ENCODE measurements around the gene ATAD3B.
"Not testable (repeated sequence)": the region's sequence is repeated elsewhere in the genome, so short reads cannot be mapped to it uniquely, and the experiment has no call there.

The ATAD3B gene

DNA sequence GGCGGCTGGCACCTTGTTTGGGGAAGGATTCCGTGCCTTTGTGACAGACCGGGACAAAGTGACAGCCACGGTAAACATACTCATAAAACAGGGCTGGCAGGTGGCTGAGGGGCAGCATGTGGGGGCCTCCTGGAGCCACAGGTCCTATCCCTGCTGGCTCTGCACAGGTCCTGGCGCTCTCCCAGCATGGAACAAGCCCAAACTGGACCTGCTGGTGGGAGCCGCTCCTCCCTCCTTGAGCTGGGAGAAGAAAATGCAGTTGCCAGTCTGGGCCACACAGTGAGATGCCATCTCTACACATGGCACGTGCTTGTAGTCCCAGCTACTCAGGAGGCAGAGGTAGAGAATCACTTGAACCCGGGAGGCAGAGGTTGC is 19.2 kb upstream of the ATAD3B start:
- not testable (repeated sequence) for DNase-seq (ENCODE audit: low spot score)

DNA sequence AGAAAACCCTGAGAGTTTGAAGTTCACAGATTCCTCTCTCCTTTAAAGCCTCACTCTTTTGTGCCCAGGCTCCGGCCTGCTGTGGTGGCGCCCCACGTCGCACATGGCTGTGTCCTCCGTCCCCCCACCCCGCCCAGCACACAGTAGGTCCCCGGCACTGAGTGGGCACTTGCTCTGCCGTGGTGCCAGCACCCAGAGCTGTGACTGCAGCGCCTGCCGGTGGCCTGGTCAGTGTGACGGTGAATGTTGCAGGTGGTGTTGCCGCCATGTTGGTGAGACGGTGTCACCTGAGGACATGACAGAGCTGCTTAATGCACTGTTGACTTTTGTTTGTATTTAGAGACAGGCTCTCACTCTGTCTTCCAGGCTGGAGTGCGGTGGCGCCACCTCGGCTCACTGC is 18.7 kb upstream of the ATAD3B start:
- DNase-seq (ENCODE audit: low spot score) = no peak

DNA sequence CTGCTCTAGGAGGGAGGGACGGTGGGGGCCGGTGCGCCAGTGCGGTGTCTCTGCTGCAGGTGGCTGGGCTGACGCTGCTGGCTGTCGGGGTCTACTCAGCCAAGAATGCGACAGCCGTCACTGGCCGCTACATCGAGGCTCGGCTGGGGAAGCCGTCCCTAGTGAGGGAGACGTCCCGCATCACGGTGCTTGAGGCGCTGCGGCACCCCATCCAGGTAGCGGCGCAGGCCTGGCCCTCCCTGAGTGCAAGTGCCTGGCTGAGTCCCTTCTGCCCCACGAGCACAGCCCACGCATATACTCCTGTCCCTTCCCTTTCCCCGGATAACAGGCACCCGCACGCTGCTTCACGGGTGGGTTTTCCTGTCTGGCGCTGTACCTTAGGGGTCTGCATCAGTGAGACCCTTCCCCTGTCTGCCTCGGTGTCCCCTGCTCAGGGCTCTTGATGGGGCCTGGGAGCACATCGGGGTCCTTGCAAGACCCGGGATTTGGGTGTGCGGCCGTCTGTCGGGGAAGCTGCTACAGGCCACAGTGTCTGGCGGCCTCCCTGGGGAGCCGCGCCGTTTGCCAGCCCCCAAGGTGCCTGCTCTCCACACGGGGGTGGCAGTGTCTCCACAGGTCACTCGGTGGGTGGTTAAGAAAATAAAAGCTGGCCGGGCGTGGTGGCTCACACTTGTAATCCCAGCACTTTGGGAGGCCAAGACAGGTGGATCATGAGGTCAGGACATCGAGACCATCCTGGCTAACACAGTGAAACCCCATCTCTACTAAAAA is 17.1 kb upstream of the ATAD3B start:
- DNase-seq (ENCODE audit: low spot score) = not testable (repeated sequence)

DNA sequence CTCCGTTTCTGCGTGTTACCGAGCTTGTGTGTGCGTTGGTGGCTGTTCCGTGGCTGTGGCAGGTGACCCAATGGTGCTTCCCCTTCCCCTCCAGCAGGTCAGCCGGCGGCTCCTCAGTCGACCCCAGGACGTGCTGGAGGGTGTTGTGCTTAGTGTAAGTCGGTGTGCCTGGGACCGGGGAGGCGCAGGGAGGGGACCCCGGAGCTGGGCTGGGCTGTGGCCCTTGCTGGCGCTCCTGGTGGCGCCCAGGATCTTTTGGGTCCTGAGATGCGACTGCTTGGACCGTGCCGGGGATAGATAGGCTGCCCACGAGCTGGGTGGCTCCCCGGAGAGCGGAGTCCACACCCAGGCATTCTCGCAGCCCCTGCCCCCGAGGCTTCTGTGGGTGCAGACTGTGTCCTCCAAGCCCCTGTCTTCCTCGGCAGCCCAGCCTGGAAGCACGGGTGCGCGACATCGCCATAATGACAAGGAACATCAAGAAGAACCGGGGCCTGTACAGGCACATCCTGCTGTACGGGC is 16.1 kb upstream of the ATAD3B start:
- no peak for DNase-seq (ENCODE audit: low spot score)

DNA sequence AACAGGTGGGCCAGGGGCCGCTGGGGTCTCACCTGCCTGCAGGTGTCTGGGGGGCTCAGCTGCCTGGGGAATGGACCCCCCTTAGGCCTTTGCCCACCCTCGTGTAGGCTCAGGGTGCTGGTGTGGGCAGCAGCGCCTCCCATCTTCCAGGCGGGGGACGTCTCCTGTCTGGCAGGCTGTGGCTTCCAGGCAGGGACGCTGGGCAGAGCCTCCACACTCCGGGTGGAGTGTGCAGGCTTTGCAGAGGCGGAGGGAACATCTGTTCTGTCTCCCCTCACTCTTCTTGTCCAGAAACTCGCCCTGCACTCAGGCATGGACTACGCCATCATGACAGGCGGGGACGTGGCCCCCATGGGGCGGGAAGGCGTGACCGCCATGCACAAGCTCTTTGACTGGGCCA is 15.6 kb upstream of the ATAD3B start:
- not testable (repeated sequence) for DNase-seq (ENCODE audit: low spot score)

DNA sequence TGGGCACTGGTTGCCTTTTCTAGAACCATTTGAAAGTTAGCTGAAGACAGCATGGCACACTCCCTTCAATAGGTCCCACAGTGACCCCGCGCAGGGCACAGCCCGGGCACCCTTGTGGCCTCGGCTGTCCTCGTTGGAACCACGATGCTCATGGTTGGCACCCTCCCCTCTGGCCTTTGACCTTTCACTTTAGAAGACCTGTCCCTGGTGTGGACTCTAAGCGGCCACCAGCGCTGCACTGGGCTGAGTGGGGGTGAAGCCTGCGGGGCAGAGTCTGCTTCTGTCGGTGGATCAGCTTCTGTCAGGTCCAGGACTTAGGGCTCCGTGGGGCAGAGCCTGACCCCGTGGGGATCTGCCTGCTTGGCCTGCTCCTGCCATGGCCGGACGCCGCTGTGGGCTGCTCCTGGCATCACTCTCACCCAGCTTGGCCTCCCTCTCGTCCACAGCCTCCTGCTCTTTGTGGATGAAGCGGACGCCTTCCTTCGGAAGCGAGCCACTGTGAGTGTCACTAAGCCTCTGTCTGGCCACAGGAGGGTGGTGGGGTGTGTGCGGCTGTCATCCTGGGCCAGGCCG is 14.8 kb upstream of the ATAD3B start:
- DNase-seq (ENCODE audit: low spot score) = not testable (repeated sequence)

DNA sequence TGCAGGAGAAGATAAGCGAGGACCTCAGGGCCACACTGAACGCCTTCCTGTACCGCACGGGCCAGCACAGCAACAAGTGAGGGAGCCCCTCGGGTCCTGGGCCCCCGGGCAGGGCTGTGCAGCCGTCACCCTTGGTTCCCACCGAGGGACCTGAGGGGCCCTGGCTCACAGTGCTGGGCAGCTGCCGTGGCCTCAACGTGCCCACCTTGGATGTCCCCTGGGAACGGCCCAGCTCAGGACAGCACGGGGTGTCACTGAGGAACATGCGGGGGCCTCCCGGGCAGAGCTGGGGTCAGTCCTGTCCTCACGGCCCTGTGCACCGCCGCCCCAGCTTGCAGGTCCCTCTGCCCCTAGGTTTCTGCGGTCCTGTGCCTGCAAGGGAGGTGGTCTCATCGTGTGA is 12.4 kb upstream of the ATAD3B start:
- DNase-seq (ENCODE audit: low spot score) = not testable (repeated sequence)

DNA sequence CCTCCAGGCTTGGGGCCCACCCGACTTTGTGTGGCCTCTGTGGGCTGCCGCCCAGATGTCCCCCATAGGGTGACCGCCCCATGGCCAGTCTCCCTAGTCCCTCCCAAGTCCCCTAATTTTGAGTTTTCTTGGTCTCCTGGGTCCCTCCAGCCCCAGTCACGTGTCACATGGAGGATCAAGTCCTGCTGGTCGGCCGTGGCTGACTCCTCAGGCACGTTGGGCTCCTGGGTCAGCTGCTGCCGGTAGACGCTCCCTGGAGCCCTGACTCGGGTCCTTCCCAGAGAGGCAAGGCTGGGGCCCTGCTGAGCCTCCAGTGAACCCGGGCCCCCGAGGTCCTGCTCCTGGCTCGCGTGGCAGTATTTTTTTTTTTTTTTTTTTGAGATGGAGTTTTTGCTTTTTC is 11.9 kb upstream of the ATAD3B start:
- not testable (repeated sequence) for DNase-seq (ENCODE audit: low spot score)

DNA sequence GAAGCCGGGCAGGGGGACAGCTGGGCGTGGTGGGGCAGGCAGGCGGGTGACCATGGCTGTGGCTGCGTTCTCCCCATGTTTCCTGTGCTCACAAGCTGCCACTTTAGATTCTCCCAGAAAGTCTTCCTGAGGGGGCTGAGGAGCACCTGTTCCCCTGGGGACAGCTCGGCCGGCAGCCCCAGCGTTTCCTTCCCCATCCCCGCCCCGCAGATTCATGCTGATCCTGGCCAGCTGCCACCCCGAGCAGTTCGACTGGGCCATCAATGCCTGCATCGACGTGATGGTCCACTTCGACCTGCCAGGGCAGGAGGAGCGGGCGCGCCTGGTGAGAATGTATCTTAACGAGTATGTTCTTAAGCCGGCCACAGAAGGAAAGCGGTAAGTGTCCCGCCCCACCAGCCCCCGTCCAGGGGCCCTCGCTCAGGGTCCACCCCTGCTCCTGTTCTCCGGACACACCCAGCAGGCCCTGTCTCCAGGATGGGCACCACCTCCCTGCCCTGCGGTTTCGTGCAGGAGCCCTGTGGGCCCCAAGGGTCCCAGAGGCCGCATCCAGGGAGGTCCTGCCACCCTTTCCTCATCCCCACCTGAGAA is 10.9 kb upstream of the ATAD3B start:
- no peak for DNase-seq (ENCODE audit: low spot score)

DNA sequence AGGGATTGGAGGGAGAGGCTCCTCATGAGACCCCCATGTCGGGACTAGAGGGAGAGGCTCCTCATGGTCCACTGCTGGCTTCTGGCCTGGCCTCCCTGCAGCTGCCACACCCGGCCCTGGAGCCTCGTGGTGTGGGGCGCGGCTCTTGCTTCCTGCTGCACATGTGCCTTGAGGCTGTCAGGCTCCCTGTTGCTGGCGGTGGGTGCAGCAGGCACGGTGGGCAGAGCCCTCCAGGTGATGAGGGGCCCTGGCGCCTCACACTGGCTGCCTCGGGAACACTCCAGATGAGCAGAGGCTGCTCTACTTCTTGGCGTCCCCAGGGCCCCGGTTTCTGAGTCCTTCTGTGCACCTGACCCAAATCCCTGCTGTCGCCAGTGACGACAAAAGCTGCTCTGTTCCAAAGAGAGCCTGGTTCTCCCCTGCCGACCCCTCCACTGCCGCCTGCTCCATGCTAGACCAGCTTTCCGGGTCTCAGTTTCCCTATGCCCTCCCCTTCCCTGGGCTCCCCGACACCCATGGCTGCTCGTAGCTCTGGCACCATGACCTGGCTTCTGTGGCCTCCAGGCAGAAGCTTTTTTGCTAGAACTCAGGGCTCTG is 9.7 kb upstream of the ATAD3B start:
- no peak for DNase-seq (ENCODE audit: low spot score)

DNA sequence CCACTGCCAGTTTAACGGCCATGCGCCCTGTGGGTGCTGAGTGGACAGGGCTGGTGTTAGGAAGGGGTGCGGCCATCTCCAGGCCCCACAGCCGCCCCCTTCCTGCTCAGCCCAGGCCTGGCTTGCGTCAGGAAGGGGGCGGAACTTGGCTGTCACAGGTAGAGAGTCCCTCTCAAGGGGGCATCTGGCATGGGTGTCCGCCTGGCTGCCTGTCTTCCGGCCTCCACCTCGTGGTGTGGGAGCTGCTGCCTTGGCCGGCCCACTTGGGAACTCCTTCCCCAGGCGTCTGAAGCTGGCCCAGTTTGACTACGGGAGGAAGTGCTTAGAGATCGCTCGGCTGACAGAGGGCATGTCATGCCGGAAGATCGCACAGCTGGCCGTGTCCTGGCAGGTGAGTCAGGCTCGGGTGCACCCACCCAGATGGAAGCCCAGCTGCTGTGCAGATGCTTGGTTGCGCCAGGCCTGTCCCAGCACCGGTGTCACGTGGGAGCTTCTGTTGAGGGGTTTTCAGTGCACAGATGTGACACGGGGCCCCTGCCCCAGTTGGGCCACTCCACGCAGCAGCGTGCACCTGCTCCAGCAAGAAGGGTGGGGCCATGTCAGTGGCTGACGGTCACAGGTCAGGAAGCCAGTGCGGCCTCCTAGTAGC is 9.1 kb upstream of the ATAD3B start:
- DNase-seq (ENCODE audit: low spot score) = peak; percentile 80

DNA sequence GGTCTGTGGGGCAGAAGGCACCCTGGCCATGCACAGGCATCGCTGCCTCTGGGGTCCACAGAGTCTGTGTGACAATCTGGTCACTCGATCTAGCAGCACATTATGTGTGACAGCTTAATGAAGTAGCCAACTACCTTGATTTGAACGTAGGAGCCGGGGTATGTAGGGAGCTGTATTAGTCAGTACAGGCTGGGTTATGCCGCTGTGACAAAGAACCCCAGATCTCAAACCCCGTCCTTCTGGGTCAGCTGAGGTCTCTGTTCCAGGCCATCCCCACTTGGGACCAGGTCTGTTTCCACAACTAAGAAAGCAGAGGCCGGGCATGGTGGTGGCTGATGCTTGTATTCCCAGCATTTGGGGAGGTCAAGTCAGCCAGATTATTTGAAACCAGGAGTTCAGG is 8.3 kb upstream of the ATAD3B start:
- DNase-seq (ENCODE audit: low spot score) = no peak

DNA sequence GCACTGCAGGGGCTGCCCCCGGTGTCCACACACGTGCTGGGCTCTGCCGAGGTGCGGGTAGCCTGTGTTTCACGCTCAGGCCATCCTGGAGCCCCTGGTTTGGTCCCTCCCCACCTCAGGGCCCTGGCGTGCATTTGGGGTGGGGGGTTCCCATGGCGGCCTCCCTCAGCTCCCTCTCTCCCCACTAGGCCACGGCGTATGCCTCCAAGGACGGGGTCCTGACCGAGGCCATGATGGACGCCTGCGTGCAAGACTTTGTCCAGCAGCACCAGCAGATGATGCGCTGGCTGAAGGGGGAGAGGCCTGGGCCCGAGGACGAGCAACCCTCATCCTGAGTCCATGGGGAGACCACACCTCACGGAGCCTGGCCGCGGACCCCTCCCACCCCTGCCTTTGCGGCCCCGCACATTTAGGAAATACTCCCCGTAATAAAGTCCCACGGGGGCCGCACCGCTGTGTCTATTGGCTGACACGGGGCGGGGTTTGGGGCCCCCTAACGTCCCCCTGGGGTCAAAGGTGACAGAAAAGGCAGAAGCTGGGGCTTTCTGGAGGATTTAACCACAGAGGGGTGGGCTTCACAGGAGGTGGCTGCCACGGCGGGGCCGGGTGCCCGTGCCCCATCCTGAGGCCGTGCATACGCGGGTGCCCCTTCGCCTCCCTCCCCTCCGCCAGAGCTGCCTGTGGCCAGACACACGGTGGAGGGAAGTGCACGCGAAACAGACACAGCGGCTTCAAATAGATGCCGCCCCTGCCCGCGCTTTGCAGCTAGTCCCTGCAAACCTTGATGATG is 3.2 kb upstream of the ATAD3B start:
- not testable (repeated sequence) for DNase-seq (ENCODE audit: low spot score)

DNA sequence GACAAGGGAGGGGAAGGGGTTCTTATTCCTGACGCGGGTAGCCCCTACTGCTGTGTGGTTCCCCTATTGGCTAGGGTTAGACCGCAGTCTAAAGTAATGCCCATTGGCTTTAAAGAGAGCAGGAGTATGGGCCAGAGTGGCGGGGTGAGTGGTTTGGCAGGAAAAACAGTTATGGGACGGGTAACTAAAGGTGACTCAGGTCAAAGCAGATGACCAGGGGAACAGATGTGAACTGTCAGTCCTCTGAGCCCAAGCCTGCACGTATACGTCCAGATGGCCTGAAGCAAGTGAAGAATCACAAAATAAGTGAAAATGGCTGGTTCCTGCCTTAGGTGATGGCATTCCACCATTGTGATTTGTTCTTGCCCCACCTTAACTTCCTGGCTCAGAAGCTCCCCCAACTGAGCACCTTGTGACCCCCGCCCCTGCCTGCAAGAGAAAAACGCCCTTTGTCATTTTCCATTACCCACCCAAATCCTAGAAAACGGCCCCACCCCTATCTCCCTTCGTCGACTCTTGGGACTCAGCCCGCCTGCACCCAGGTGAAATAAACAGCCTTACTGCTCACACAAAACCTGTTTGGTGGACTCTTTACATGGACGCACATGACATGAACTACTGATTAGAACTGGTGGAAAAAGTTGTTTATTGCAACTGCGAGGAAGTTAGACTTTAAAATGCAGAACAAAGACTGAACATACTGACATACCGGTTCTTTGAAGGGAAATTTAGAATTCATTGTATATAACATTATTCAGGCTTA is 758 bp upstream of the ATAD3B start:
- peak; percentile 71 for DNase-seq (ENCODE audit: low spot score)

DNA sequence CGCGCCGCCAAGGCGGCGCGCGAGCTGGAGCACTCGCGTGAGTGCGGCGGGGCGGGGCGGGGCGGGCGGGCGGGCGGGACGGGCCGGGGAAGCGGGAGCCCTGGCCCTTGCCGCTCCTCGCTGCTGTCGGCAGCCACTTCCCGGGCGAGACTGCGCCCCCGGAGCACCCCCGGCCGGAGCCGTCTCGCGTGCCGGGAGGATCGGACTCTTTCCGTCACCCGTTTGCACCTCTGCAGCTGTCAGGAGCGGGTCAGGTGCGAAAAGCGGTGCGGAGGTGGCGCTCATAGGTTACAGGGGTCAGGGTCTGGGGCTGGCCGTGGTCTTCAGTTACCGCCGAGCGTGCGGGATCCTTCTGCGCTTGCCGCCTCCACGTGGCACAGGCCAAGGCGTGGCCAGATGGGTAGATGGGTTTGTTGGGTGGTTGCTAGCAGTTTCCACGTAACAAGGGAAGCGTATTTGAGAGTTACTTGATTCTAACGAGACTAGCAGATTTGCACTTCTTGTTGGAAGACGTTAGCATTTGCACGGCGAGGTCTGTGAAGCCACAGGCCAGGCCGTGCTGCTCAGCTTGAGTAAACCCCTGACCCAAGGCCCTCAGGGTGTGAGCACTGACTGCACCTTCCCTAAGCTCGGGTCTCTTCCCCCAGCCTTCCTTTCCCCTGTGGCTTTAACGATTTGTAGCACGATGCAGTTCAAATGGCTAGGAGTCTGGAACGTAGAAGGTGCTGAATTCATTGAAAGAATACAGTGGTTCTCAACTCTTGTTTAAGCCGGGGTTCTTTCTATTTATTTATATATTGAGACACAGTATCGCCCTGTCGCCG is 700 bp downstream of the ATAD3B start:
- peak; percentile 50 for DNase-seq (ENCODE audit: low spot score)

DNA sequence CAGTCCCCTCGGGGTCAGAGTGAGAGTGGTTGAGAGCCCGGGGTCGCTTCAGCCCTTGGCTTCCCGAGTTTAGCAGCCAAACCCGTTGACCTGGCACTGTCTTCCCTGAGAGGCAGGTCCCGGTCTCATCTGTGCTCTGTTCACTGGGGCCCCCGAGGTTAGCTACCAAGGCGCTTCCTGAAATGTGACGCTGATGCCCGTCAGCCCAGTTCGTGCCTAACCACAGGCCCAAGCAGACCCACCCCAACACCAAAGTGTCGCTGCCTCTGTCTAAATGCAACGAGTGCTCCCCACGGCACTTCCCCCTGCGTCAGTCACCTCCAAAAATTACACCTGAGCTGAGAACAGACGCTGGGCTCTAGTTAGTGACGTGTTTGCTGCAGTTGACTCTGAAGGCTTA is 4.4 kb downstream of the ATAD3B start:
- not testable (repeated sequence) for DNase-seq (ENCODE audit: low spot score)

DNA sequence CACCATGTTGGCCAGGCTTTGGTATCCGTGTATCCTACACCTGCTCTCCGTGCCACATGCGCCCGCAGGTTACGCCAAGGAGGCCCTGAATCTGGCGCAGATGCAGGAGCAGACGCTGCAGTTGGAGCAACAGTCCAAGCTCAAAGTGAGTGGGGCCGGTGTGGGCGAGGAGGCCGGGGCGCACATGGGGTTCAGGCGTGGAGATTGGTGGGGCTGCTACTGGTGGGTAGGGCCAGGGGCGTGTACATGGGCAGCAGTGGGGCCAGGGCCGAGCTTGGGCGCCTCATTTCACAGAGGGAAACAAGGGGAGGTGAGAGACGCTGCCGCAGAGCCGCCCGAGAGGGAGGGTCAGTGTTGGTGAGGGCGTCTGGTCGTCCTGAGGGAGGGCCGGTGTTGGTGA is 5.6 kb downstream of the ATAD3B start:
- DNase-seq (ENCODE audit: low spot score) = no peak

DNA sequence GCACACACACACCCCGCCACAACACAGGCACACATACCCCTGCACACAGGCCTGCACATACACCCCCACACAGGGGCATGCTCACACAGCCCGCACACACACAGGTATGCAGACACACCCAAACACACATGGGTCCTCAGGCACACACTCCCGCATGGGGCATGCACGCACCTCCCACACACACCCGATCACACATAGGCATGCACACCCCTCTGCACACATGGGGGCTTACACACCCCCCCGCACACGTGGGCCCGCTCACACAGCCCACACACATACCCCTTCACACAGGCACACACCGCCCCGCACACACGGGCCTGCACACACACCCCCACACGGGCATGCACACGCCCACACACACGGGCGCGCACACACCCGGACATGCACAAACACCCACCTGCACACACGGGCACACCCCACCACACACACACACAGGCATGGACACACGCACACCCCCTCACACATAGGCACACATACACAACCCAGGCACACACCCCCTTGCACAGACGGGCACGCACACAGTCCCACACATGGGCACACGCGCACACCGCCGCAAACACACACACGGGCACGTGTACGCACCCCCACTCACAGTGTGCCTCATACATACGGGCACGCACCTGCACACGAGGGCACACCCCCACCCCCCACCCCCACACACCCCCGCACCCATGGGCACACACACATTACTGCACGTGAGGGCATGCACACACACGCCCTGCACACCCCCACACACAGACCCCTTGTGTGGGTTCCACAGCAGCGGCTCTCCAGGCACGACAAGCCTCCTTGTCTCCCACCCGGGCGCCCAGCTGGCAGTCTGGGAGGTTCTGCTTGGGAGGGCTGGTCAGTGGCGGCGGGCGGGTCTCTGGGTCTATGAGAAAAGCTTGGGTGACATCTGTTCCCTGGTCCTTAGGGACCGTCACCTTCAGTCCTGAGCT is 8.3 kb downstream of the ATAD3B start:
- DNase-seq (ENCODE audit: low spot score) = no peak

DNA sequence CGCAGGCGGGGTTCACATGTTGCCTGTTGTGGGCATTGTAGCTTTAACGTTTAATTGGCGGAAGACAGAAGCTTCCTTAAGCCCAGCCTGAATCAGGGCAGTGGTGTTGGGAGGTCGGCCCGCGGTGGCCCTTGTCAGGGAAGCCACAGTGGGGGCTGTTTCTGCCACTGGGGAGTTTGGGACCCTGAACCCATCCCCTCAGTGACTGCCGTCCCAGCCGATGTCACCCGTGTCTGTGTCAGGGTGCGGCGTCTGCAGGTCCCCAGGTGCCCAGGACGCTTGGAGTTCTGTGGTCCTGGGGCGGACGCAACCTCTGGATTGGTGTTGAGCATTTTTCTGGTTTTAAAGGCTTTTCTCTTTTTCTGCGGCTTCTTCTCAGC is 8.9 kb downstream of the ATAD3B start:
- not testable (repeated sequence) for DNase-seq (ENCODE audit: low spot score)
